GM12892 (cell line): Measurements from ENCODE around the gene CRYBB1.
"Not testable (repeated sequence)": the region's sequence is repeated elsewhere in the genome, so short reads cannot be mapped to it uniquely, and the experiment has no call there.

ENCODE experiments used
- POLR2A ChIP-seq: IDR thresholded peaks from 2 replicates; pipeline ENCODE4 v1.6.1; 2011; ENCODE audit warnings: low read depth, low read length, control low read depth
- POLR2AphosphoS5 ChIP-seq: IDR thresholded peaks from 2 replicates; pipeline ENCODE4 v1.6.1; 2011; ENCODE audit warnings: low read depth, low read length, control low read depth

GRCh38 chr22:26613753-26614152 lies 4.1 kb downstream of the CRYBB1 start:
- not testable (repeated sequence) for TF ChIP-seq POLR2A, POLR2AphosphoS5
